Prostate gland (tissue), 2 donors: ENCODE data around the gene GABBR2.

Experiments used
- CTCF ChIP-seq, 4 experiments: fragments of 200-600 bp in 2 of 4; fragments of 450-650 bp in 2 of 4; sonication (generic) in 2 of 4; IDR thresholded peaks; 1 replicate in 3 of 4; 2 replicates in 1 of 4; pipeline ENCODE4 v1.5.1; 2016 to 2019; ENCODE audit warnings: antibody characterized with exemption in 4 of 4, mild to moderate bottlenecking in 2 of 4, moderate library complexity in 2 of 4
- POLR2AphosphoS5 ChIP-seq: sonication (generic); formaldehyde crosslinking; IDR thresholded peaks from one replicate; pipeline ENCODE4 v1.6.1; 2017; ENCODE audit warnings: antibody characterized with exemption

GRCh38 chr9:98558575-98558974 lies 150.2 kb downstream of the GABBR2 start:
- TF ChIP-seq CTCF (IDR thresholded peaks at IDR 0.05) (no peak), POLR2AphosphoS5 (no peak)
